Lung (tissue), 12 donors: ENCODE measurements around the gene MIAT. TPM values are rescaled to one million over a fixed set of nuclear protein-coding genes. Genes with fewer than 3 reads are reported as not detected.

Experiments used
- ATAC-seq: fragments of 200-7000 bp; cut with Tn5 transposase; one replicate; pipeline ENCODE4 v1.9.1; 2020; ENCODE audit warnings: moderate number of reproducible peaks; ENCODE audit not compliant: insufficient read depth, low FRiP score
- DNase-seq, 3 donors: peaks; one replicate each; pipeline ENCODE4 v3.0.0-alpha.2; 2013 to 2017
- H3K27ac ChIP-seq, 2 donors: one replicate each; pipeline ENCODE4 v1.5.1; 2013; ENCODE audit warnings: mild to moderate bottlenecking in 2 of 2, moderate library complexity in 2 of 2, control low read depth in 1 of 2, inconsistent platforms in 1 of 2, low read depth in 1 of 2, low read length in 1 of 2
- H3K27me3 ChIP-seq, 3 donors: one replicate each; pipeline ENCODE4 v1.5.1; 2013; ENCODE audit warnings: low read length in 2 of 3; ENCODE audit not compliant: control insufficient read depth in 3 of 3, insufficient read depth in 3 of 3
- H3K36me3 ChIP-seq, 4 donors: one replicate each; pipeline ENCODE4 v1.5.1; 2013; ENCODE audit warnings: low read length in 4 of 4, mild to moderate bottlenecking in 1 of 4, moderate library complexity in 1 of 4; ENCODE audit not compliant: control insufficient read depth in 4 of 4, insufficient read depth in 4 of 4
- H3K4me1 ChIP-seq, 5 donors: one replicate each; pipeline ENCODE4 v1.5.1; 2013; ENCODE audit warnings: low read length in 5 of 5, mild to moderate bottlenecking in 2 of 5, moderate library complexity in 1 of 5; ENCODE audit not compliant: control insufficient read depth in 5 of 5, insufficient read depth in 5 of 5
- H3K4me3 ChIP-seq: one replicate; pipeline ENCODE4 v1.5.1; 2013; ENCODE audit warnings: mild to moderate bottlenecking, control low read depth, moderate library complexity
- H3K9ac ChIP-seq, 2 donors: one replicate each; pipeline ENCODE4 v1.5.1; 2013; ENCODE audit warnings: low read length in 2 of 2, control low read depth in 1 of 2; ENCODE audit not compliant: insufficient read depth in 1 of 2
- H3K9me3 ChIP-seq, 4 donors: one replicate each; pipeline ENCODE4 v1.5.1; 2013; ENCODE audit warnings: low read length in 3 of 4, mild to moderate bottlenecking in 1 of 4, moderate library complexity in 1 of 4; ENCODE audit not compliant: control insufficient read depth in 4 of 4, insufficient read depth in 3 of 4
- CTCF ChIP-seq: IDR thresholded peaks from 2 replicates; pipeline ENCODE4 v1.5.1; 2012; ENCODE audit warnings: mild to moderate bottlenecking; ENCODE audit errors: control extremely low read depth, extremely low read depth
- WGBS, 2 donors: extraction: QIAGEN DNeasy Blood & Tissue Kit; methylation state at CpG; one replicate each; pipeline ENCODE4 v1.1.7; 2013; 5-methylcytosine and 5-hydroxymethylcytosine counted together
- polyA plus RNA-seq, 2 donors: library from polyadenylated mRNA; stranded (reverse); fragments of 200-250 nt; gene quantifications; one replicate each; pipeline ENCODE4 v1.2.1, GENCODE V29; 2013
- total RNA-seq, 2 donors: library from RNA; depleted of rRNA in 1 of 2; stranded (reverse); fragments of >200 nt in 1 of 2; gene quantifications; one replicate each; pipeline ENCODE4 v1.2.1, GENCODE V29; 2014 to 2021
- donor health status: control.
- donor health status: control.
- donor health status: Bipolar disorder and iron deficiency.
- donor health status: healthy.
- donor health status: DM: yes; HTN: yes; CAD: no.

Gene MIAT
- total and polyA plus RNA-seq, 4 donors = 1.7 to 5.4 (median 4.8) TPM

DNA sequence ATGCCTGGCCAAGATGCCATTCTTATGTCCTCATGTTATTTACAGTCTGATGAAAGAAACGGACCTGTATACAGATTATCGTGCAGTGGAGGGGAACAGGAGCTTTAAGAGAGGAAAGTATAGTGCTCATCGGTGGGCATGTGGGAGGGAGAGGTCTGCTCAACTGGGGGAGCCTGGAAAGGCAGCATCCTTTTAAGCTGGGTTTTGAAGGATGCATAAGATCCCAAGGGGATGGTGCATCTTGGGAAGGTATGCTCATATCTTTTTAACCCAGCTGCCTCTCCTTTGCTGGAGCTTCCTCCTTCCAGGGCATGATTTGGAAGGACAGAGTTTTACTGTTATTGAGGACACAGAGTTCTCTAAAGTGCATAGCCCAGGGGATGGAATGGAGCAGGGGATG is 34.8 kb downstream of the MIAT start:
- H3K4me1 ChIP-seq = peaks cover 0 to 12% (median 0%) of the 10 kb centered on the region in 5 donors
- H3K9ac ChIP-seq = no peak overlapping the region
- 93 to 97% methylated on average over 3 of the region's 3 CpGs for WGBS, 2 donors
- ATAC-seq = no peak
- no peaks in the 10 kb centered on the region for H3K27me3 ChIP-seq
- H3K4me3 ChIP-seq = no peak overlapping the region
- TF ChIP-seq CTCF = no peak
- H3K9me3 ChIP-seq = peaks cover 0 to 2% (median 0%) of the 10 kb centered on the region in 4 donors
- peaks cover 0 to 9% (median 6%) of the 10 kb centered on the region in 4 donors for H3K36me3 ChIP-seq
- H3K27ac ChIP-seq = no peak overlapping the region
- no peak for DNase-seq

GRCh38 chr22:26697151-26697550 is 39.8 kb downstream of the MIAT start:
- no peak for TF ChIP-seq CTCF
- no peak overlapping the region for H3K4me3 ChIP-seq
- DNase-seq (no peak), ATAC-seq (no peak)
- no peaks in the 10 kb centered on the region for H3K4me1 ChIP-seq
- H3K9me3 ChIP-seq = peaks cover 0 to 8% (median 2%) of the 10 kb centered on the region in 4 donors
- no peak overlapping the region for H3K9ac ChIP-seq
- H3K27ac ChIP-seq = no peak overlapping the region
- 65 to 81% methylated on average over 2 of the region's 2 CpGs for WGBS, 2 donors
- H3K27me3 ChIP-seq = no peaks in the 10 kb centered on the region
- peaks cover 6 to 20% (median 8%) of the 10 kb centered on the region in 4 donors for H3K36me3 ChIP-seq

DNA sequence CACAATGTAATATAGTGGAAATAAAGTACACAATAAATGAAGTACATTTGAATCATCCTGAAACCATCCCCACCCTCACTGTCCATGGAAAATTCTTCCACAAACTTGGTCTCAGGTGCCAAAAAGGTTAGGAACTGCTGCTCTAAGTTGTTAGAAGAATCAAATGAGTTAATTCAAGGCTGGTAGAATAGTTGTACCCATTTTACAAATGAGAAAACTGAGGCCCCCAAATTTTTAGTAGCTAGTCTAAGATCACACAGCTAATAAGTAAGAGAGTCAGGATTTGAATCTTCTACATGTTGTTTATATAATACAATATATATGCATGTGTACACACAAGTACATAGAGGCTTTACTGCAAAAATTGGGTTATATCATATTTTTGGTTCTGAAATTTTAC is 43.1 kb downstream of the MIAT start:
- peaks cover 0 to 8% (median under 1%) of the 10 kb centered on the region in 4 donors for H3K9me3 ChIP-seq
- TF ChIP-seq CTCF = no peak
- no peak for ATAC-seq
- no peak for DNase-seq
- peaks cover 0 to 15% (median 5%) of the 10 kb centered on the region in 4 donors for H3K36me3 ChIP-seq
- no peaks in the 10 kb centered on the region for H3K27me3 ChIP-seq
- no peak overlapping the region for H3K4me3 ChIP-seq
- no peaks in the 10 kb centered on the region for H3K4me1 ChIP-seq
- H3K9ac ChIP-seq = no peak overlapping the region
- no peak overlapping the region for H3K27ac ChIP-seq

DNA sequence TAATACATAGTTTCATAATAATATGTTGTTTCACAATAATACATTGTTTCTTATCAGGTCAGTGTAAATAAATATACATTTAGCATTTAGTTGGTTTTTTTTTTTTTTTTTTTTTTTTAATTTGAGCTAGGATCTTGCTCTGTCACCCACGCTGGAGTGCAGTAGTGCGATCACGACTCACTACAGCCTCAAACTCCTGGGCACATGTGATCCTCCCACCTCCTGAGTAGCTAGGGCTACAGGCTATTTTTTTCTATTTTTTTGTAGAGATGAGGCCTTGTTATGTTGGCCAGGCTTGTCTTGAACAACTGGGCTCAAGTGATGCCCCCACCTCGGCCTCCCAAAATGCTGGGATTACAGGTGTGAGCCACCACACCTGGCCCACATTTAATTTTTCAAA is 43.5 kb downstream of the MIAT start:
- Histone ChIP-seq H3K27me3 (no peaks in the 10 kb centered on the region), H3K4me1 (no peaks in the 10 kb centered on the region), H3K9ac (no peak overlapping the region), H3K36me3 (peaks cover 0 to 13% (median 5%) of the 10 kb centered on the region in 4 donors), H3K4me3 (no peak overlapping the region), H3K27ac (no peak overlapping the region), H3K9me3 (peaks cover 0 to 8% (median under 1%) of the 10 kb centered on the region in 4 donors)
- DNase-seq (no peak), ATAC-seq (no peak)
- 93 to 96% methylated on average over 4 of the region's 4 CpGs for WGBS, 2 donors
- no peak for TF ChIP-seq CTCF
